KMS-11 (cell line): ENCODE data around the gene STK24.

ENCODE experiments used
- H2AFZ ChIP-seq: fragments of 200-600 bp; sonication (generic); 2 replicates; pipeline ENCODE4 v1.6.1; 2016; ENCODE audit warnings: antibody characterized with exemption, mixed run types, low read depth
- H3K27ac ChIP-seq: fragments of 200-600 bp; sonication (generic); 2 replicates; pipeline ENCODE4 v1.6.1; 2016; ENCODE audit warnings: mild to moderate bottlenecking, mixed run types
- H3K27me3 ChIP-seq: fragments of 200-600 bp; sonication (generic); 2 replicates; pipeline ENCODE4 v1.6.1; 2017; ENCODE audit warnings: mild to moderate bottlenecking, low read depth, mixed run types, moderate library complexity; ENCODE audit not compliant: insufficient read depth
- H3K36me3 ChIP-seq: fragments of 200-600 bp; sonication (generic); 2 replicates; pipeline ENCODE4 v1.6.1; 2017; ENCODE audit warnings: mild to moderate bottlenecking, mixed run types; ENCODE audit not compliant: insufficient read depth
- H3K4me1 ChIP-seq: fragments of 200-600 bp; sonication (generic); 2 replicates; pipeline ENCODE4 v1.6.1; 2016; ENCODE audit warnings: mild to moderate bottlenecking, low read depth, mixed run types; ENCODE audit not compliant: poor library complexity, severe bottlenecking
- H3K4me2 ChIP-seq: fragments of 200-600 bp; sonication (generic); 2 replicates; pipeline ENCODE4 v1.7.0; 2016; ENCODE audit warnings: mild to moderate bottlenecking, mixed run types
- H3K4me3 ChIP-seq: fragments of 200-600 bp; sonication (generic); IDR thresholded peaks from 2 replicates; pipeline ENCODE4 v1.6.1; 2017; ENCODE audit warnings: low read depth, low read length, mixed read lengths; ENCODE audit not compliant: insufficient read depth
- H3K79me2 ChIP-seq: fragments of 200-600 bp; sonication (generic); 2 replicates; pipeline ENCODE4 v1.6.1; 2016; ENCODE audit warnings: low read depth, mixed run types; ENCODE audit not compliant: insufficient read depth
- H3K9ac ChIP-seq: fragments of 200-600 bp; sonication (generic); 2 replicates; pipeline ENCODE4 v1.6.1; 2016; ENCODE audit warnings: mild to moderate bottlenecking, mixed run types
- H4K20me1 ChIP-seq: fragments of 200-600 bp; sonication (generic); 2 replicates; pipeline ENCODE4 v1.6.1; 2016; ENCODE audit warnings: mild to moderate bottlenecking, mixed run types; ENCODE audit not compliant: insufficient read depth
- TF ChIP-seq, protein P1 (sequence below): fragments of 200-600 bp; sonication (generic); conservative IDR thresholded peaks from 2 replicates; pipeline ENCODE4 v1.6.1; 2017; ENCODE audit warnings: low read depth, mild to moderate bottlenecking, antibody characterized with exemption, low read length, moderate library complexity, mixed read lengths

STK24 gene

DNA sequence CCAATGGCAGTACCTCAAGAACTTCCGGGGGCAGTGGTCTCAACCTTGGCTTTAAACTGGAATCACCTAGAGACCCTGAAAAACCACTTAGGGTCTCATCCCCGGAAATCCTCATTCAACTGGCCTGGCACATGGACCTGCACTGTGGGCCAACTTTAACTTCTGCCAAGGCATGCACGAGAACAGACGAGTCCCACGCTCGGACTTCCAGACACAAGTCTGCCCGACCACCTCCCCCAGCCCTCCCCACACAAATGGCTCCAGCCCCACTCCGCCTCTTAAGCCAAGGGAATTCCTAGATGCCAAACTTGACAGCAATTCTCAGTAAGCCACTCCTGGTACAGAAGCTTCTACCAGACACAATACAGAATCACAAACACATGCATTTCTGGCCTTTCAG is 114.0 kb downstream of the STK24 start:
- no peaks in the 10 kb centered on the region for H4K20me1 ChIP-seq
- no peaks in the 10 kb centered on the region for H3K36me3 ChIP-seq
- H2AFZ ChIP-seq: no peak overlapping the region
- no peaks in the 10 kb centered on the region for H3K27me3 ChIP-seq
- no peak overlapping the region for H3K27ac ChIP-seq
- H3K79me2 ChIP-seq: no peaks in the 10 kb centered on the region
- TF ChIP-seq, protein P1, sequence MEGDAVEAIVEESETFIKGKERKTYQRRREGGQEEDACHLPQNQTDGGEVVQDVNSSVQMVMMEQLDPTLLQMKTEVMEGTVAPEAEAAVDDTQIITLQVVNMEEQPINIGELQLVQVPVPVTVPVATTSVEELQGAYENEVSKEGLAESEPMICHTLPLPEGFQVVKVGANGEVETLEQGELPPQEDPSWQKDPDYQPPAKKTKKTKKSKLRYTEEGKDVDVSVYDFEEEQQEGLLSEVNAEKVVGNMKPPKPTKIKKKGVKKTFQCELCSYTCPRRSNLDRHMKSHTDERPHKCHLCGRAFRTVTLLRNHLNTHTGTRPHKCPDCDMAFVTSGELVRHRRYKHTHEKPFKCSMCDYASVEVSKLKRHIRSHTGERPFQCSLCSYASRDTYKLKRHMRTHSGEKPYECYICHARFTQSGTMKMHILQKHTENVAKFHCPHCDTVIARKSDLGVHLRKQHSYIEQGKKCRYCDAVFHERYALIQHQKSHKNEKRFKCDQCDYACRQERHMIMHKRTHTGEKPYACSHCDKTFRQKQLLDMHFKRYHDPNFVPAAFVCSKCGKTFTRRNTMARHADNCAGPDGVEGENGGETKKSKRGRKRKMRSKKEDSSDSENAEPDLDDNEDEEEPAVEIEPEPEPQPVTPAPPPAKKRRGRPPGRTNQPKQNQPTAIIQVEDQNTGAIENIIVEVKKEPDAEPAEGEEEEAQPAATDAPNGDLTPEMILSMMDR: no peak
- no peaks in the 10 kb centered on the region for H3K4me1 ChIP-seq
- no peak overlapping the region for H3K4me2 ChIP-seq
- no peak overlapping the region for H3K4me3 ChIP-seq
- H3K9ac ChIP-seq: no peak overlapping the region

DNA sequence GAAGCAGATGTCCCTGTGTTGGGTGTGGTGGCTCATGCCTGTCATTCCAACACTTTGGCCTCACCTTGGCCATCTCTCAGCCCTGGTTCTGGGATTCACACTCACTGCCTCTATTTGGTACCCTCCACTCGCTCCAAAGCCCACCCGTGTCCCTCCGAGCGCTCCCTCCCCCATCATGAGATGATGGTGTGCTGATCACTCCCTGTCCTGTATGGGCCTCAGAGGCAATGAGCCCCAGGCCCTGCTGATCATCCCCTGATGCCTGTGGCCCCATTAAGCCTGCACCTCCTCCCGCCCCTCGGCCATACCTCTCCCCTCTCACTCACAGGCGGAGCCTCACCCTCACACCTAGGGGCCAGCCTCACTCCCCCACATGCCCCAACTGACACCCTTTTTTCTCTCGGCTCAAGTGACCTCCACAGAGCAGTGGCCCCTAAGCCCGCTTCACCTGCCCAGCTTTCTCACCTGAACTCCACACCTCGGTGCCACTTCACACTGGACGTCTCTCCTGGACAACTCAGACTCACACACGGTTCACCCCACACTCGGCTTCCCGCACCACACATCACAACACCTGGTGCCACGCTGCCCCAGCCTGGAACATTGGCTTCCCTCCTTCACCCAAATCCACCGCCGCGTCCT is 114.5 kb downstream of the STK24 start:
- H3K27ac ChIP-seq: no peak overlapping the region
- no peak overlapping the region for H3K4me3 ChIP-seq
- H2AFZ ChIP-seq: no peak overlapping the region
- no peaks in the 10 kb centered on the region for H4K20me1 ChIP-seq
- TF ChIP-seq, protein P1: no peak
- no peak overlapping the region for H3K9ac ChIP-seq
- H3K79me2 ChIP-seq: no peaks in the 10 kb centered on the region
- no peaks in the 10 kb centered on the region for H3K36me3 ChIP-seq
- no peak overlapping the region for H3K4me2 ChIP-seq
- H3K27me3 ChIP-seq: no peaks in the 10 kb centered on the region
- no peaks in the 10 kb centered on the region for H3K4me1 ChIP-seq

DNA sequence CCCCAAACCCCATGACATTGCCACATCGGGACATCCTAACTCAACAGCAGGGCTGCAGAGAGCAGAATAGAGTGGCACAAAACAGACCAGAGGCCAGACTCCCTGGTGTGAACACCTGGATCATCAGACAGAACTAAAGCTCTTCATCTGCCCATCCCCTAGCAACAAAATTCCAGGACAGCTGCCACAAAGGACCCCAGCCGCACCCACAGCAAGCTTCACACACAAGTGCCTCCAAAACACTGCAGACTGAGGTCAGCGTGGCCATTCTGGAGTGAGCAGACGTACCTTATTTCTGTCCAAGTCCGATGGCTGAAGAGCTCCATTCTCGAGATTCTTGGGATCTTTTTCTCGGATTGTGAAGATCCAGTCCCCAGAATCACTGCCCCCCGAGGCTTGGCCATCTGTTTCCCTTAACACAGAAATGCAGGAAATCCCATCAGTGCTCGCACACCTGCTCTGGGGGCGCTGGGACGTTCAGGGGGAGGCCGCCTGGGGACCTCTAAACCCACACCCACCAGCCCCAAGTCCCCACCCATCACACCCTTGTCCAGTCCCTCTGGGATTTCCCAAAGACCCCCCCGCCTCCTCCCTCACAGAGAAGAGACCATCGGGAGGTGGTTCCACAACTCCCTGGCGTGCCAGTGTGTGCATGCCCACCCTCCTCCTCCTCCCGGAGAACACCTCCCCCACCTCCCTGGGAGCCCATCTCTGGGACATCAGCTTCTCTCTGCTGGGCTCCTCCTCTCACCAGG is 115.2 kb downstream of the STK24 start:
- Histone ChIP-seq H3K4me2 (no peak overlapping the region), H4K20me1 (no peaks in the 10 kb centered on the region)

DNA sequence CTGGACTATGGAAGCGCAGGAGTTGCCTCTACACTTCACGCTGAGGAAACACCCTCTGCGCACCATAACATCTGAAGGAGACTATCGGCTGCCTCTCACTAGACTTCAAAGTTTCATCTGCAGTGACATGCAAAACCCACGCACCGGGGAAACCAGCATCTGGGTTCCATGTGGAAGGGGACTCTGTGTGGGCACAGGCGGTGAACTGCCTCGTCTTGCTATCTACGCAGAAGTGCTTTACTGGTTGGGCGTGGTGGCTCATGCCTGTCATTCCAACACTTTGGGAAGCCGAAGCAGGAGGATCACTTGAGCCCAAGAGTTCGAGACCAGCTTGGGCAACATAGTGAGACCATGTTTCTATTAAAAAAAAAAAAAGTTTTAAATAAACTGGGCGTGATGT is 116.4 kb downstream of the STK24 start:
- Histone ChIP-seq H3K4me3 (no peak overlapping the region), H3K36me3 (no peaks in the 10 kb centered on the region), H4K20me1 (no peaks in the 10 kb centered on the region), H3K79me2 (no peaks in the 10 kb centered on the region), H2AFZ (no peak overlapping the region), H3K27ac (no peak overlapping the region), H3K9ac (no peak overlapping the region), H3K4me1 (no peaks in the 10 kb centered on the region), H3K27me3 (no peaks in the 10 kb centered on the region), H3K4me2 (no peak overlapping the region)
- TF ChIP-seq, protein P1: no peak

More for the DNA sequence above, 115.2 kb downstream of the STK24 start:
- Histone ChIP-seq H3K79me2 (no peaks in the 10 kb centered on the region), H3K27ac (no peak overlapping the region), H2AFZ (no peak overlapping the region), H3K4me3 (no peak overlapping the region), H3K9ac (no peak overlapping the region), H3K4me1 (no peaks in the 10 kb centered on the region), H3K27me3 (no peaks in the 10 kb centered on the region), H3K36me3 (no peaks in the 10 kb centered on the region)
- TF ChIP-seq, protein P1: no peak
